Brain microvascular endothelial cell (primary cell): ENCODE measurements around the gene HNRNPUL2.

Experiments used
- DNase-seq: peaks from one replicate; pipeline ENCODE4 v3.0.0-alpha.2; 2020
- H3K27ac ChIP-seq: fragments of 250-450 bp; sonication (Bioruptor Pico); 2 replicates; pipeline ENCODE4 v1.5.1; 2020; ENCODE audit warnings: mild to moderate bottlenecking, moderate library complexity
- H3K27me3 ChIP-seq: fragments of 250-450 bp; sonication (Bioruptor Pico); replicated peaks from 2 replicates; pipeline ENCODE4 v1.5.1; 2020; ENCODE audit warnings: mild to moderate bottlenecking
- H3K36me3 ChIP-seq: fragments of 250-450 bp; sonication (Bioruptor Pico); replicated peaks from 2 replicates; pipeline ENCODE4 v1.5.1; 2020; ENCODE audit warnings: mild to moderate bottlenecking
- H3K4me3 ChIP-seq: 2 replicates; pipeline ENCODE4 v1.5.1; 2011; ENCODE audit warnings: low read depth, mild to moderate bottlenecking, control low read depth, low read length, moderate library complexity
- in situ Hi-C: cut with HindIII; loops from 2 replicates; pipeline ENCODE4 v1.10.0; 2017; ENCODE audit warnings: low sequenced_read_pairs, low pct_ligation_motif_present
- TF ChIP-seq, protein P1 (sequence below): IDR thresholded peaks from 2 replicates; pipeline ENCODE4 v1.5.1; 2011; ENCODE audit warnings: low read depth, mild to moderate bottlenecking, moderate library complexity, low read length, control low read depth, inconsistent platforms; ENCODE audit errors: missing control alignments

The HNRNPUL2 gene

DNA sequence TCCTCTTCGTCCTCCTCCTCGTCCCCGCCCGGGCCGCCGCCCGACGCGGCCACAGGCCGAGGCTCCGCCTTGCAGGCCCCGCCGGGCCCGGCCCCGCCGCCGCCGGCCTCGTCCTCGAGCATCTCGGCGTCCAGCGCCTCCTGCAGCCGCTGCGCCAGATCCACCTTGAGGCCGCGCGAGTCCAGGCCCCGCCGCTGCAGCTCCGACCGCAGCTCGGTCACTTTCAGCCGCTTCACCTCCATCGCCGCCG lies 417 bp downstream of the HNRNPUL2 start:
- Histone ChIP-seq H3K4me3 (peak overlapping the region; percentile 93), H3K27me3 (no peaks in the 10 kb centered on the region), H3K36me3 (peaks cover 28% of the 10 kb centered on the region), H3K27ac (peak overlapping the region; percentile 95)
- TF ChIP-seq, protein P1, sequence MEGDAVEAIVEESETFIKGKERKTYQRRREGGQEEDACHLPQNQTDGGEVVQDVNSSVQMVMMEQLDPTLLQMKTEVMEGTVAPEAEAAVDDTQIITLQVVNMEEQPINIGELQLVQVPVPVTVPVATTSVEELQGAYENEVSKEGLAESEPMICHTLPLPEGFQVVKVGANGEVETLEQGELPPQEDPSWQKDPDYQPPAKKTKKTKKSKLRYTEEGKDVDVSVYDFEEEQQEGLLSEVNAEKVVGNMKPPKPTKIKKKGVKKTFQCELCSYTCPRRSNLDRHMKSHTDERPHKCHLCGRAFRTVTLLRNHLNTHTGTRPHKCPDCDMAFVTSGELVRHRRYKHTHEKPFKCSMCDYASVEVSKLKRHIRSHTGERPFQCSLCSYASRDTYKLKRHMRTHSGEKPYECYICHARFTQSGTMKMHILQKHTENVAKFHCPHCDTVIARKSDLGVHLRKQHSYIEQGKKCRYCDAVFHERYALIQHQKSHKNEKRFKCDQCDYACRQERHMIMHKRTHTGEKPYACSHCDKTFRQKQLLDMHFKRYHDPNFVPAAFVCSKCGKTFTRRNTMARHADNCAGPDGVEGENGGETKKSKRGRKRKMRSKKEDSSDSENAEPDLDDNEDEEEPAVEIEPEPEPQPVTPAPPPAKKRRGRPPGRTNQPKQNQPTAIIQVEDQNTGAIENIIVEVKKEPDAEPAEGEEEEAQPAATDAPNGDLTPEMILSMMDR, result no peak
- in situ Hi-C loops, result no loop called here
- DNase-seq, result no peak

DNA sequence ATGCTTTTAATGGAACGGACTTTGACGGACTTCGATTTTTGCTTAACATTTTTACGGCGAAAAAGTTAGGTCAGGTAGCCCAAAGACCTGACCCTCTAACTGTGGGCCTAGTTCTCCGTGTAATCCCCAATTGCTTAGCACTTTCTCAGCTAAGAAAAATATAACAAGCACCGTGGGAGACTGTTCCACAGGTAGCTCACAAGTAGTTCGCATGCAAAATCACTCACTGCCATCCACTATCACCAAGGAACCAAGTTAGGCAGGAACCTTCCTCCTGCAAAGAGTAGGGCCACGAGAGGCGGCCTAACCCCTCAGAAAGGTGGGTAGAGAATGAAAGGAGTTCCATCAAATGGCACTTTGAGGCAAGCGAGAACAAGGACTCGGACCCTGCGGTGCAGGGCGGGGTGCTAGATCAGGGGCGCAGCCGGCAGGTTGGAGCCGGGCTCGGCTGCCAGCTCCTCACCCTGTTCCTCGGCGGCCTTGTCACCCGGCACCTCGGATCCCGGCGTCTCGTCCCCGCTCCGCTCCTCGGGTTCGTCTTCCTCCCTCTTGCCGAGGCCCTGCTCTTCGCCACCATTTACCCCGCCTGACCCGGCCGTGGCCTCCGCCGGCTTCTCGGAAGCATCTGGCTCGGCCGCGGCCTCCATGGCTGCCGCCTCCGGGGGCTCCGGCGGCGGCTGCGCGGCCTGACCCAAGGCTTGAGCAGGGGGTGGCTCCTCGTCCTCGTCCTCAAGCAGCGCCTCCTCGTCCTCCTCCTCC lies 922 bp downstream of the HNRNPUL2 start:
- in situ Hi-C loops, result no loop called here
- peaks cover 33% of the 10 kb centered on the region for H3K36me3 ChIP-seq
- peak overlapping the region; percentile 93 for H3K4me3 ChIP-seq
- H3K27me3 ChIP-seq, result no peaks in the 10 kb centered on the region
- TF ChIP-seq, protein P1, result no peak
- H3K27ac ChIP-seq, result peak overlapping the region; percentile 95
- no peak for DNase-seq

DNA sequence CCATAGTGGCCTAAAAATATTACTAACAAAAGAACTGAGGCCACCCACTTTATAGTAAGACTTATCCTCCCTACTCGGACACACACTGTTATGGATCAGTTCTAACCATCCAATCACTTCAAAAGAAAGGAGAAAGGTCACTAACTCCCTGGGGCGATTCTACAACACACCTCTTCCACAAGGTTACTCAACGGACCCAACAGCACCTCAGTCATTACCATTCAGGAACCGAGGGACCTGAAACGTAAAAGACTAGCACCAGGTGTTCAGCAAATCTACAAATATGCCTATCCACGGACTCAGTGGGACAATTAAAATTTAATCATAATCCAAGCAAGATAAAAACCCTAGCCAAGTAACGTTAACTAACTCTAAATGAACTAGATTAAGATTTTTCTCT lies 1.6 kb downstream of the HNRNPUL2 start:
- Histone ChIP-seq H3K4me3 (peak overlapping the region; percentile 93), H3K27me3 (no peaks in the 10 kb centered on the region), H3K36me3 (peaks cover 33% of the 10 kb centered on the region), H3K27ac (peak overlapping the region; percentile 95)
- TF ChIP-seq, protein P1, result no peak
- in situ Hi-C loops, result no loop called here
- no peak for DNase-seq

DNA sequence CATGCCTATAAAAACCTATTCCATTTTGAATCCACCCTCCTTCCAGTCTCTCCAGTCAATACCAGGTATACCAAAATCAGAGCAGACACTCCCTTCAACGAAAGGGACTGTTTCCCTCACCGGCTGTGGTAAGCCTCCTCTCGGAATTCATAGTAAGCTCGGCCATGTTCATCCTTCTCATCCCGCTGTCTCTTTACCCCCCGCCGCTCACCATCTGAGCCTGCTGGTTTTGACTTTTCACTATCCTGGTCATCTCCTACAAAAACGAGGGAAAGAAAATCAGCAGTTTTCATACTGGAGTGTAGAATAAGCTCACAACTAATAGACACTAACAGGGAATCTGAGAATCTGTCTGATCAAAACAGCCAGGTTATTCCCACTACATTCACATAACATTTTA lies 3.1 kb downstream of the HNRNPUL2 start:
- in situ Hi-C loops, result no loop called here
- TF ChIP-seq, protein P1, result no peak
- Histone ChIP-seq H3K4me3 (peak overlapping the region; percentile 18), H3K27me3 (no peaks in the 10 kb centered on the region), H3K27ac (no peak overlapping the region), H3K36me3 (peaks cover 44% of the 10 kb centered on the region)
- DNase-seq, result no peak

DNA sequence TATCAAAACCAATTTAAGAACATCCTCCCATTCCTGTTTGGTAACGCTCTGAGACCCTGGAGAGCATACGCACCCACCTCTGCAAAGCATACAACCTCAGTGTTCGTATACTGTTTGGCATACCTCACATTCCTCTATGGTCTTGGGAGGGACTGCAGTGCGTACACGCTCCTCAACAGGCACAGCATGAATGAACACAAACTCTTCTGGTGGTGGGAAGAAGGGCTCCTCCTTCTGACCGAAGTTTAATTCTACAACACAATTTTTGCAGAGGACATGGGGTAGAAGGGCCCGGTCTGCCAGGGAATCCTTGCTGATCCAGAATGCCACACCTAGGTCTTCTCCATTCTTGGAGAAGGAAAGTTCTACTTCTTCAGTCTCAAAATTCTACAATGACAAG lies 5.3 kb downstream of the HNRNPUL2 start:
- in situ Hi-C loops, result no loop called here
- Histone ChIP-seq H3K4me3 (no peak overlapping the region), H3K27me3 (no peaks in the 10 kb centered on the region), H3K27ac (no peak overlapping the region), H3K36me3 (peaks cover 63% of the 10 kb centered on the region)
- peak; percentile 34 for DNase-seq
- TF ChIP-seq, protein P1, result peak; percentile 29

DNA sequence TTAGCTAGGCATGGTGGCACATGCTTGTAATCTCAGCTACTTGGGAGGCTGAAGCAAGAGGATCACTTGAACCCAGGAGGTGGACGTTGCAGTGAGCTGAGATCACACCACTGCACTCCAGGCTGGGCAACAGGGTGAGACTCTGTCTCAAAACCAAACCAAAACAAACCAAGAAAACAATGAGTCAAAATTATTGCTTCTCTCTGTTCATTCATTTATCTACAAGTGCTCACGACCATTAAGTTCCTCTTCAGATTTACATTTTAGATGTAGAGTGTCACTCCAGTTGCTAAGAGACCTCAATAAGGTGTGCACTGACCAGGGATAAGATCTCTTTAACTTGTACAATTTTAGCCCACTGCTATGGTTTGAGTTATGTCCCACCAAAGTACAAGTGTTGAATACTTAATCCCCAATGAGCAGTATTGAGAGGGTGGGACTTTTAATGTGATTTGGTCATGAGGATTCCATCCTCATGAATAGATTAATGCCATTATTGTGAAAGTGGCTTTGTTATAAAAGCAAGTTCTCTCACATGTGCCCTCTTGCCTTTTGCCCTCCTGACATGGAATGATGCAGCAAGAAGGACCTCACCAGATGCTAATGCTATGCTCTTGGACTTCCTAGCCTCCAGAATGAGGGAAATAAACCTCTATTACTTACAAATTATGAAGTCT lies 7.8 kb downstream of the HNRNPUL2 start:
- H3K36me3 ChIP-seq, result peaks cover 86% of the 10 kb centered on the region
- no peak overlapping the region for H3K4me3 ChIP-seq
- TF ChIP-seq, protein P1, result no peak
- no peaks in the 10 kb centered on the region for H3K27me3 ChIP-seq
- in situ Hi-C loops, result no loop called here
- no peak overlapping the region for H3K27ac ChIP-seq
- DNase-seq, result no peak
